ENCODE results near the gene RGS14.

RGS14 gene

GRCh38 chr5:177366528-177367322 is 9.0 kb downstream of the RGS14 start:
- Histone ChIP-seq H3F3A (ENCODE audit: insufficient read depth, low read length) (peaks cover 22% of the 10 kb centered on the region), H3K9ac (ENCODE audit: low read length) (no peak overlapping the region), H3K36me3 (replicated peaks; ENCODE audit: insufficient read depth, low read length) (no peaks in the 10 kb centered on the region), H3K9me2 (replicated peaks; ENCODE audit: insufficient read depth, low read length) (no peaks in the 10 kb centered on the region), H3K27me3 (replicated peaks; ENCODE audit: insufficient read depth, low read length) (no peaks in the 10 kb centered on the region), H3K9me3 (replicated peaks; ENCODE audit: insufficient read depth, low read length) (no peaks in the 10 kb centered on the region), H3K79me2 (ENCODE audit: low read length) (peaks cover 21% of the 10 kb centered on the region), H3K4me3 (ENCODE audit: low read length) (no peak overlapping the region), H3K27ac (ENCODE audit: low read length) (no peak overlapping the region), H3K4me2 (ENCODE audit: low read depth, low read length) (no peak overlapping the region), H3K4me1 (ENCODE audit: low read length) (peaks cover 34% of the 10 kb centered on the region), H2AFZ (ENCODE audit: low read length) (no peak overlapping the region), H4K20me1 (ENCODE audit: insufficient read depth, low read length) (0 out of 2 replicates have a peak, but pooled peaks cover 6% of the 10 kb centered on the region)
- TF ChIP-seq EZH2 (optimal IDR thresholded peaks at IDR 0.05; ENCODE audit: low read depth, low read length) = no peak
- no peak for TF ChIP-seq EZH2phosphoT487 (IDR thresholded peaks at IDR 0.05; ENCODE audit: low read length)
- no peak for TF ChIP-seq CTCF (IDR thresholded peaks at IDR 0.05; ENCODE audit: low read length)
- no peak for DNase-seq

- peaks cover 19% of the 10 kb centered on the region for H3F3A ChIP-seq (ENCODE audit: insufficient read depth, low read length)
- DNase-seq = no peak
- no peaks in the 10 kb centered on the region for H3K9me2 ChIP-seq (replicated peaks; ENCODE audit: insufficient read depth, low read length)
- H3K9me3 ChIP-seq (replicated peaks; ENCODE audit: insufficient read depth, low read length) = no peaks in the 10 kb centered on the region
- peaks cover 18% of the 10 kb centered on the region for H3K79me2 ChIP-seq (ENCODE audit: low read length)
- no peaks in the 10 kb centered on the region for H3K27me3 ChIP-seq (replicated peaks; ENCODE audit: insufficient read depth, low read length)
- H2AFZ ChIP-seq (ENCODE audit: low read length) = no peak overlapping the region
- no peak overlapping the region for H3K4me3 ChIP-seq (ENCODE audit: low read length)
- TF ChIP-seq EZH2phosphoT487 (IDR thresholded peaks at IDR 0.05; ENCODE audit: low read length) (no peak), EZH2 (optimal IDR thresholded peaks at IDR 0.05; ENCODE audit: low read depth, low read length) (no peak), CTCF (IDR thresholded peaks at IDR 0.05; ENCODE audit: low read length) (no peak)
- no peak overlapping the region for H3K4me2 ChIP-seq (ENCODE audit: low read depth, low read length)
- no peak overlapping the region for H3K27ac ChIP-seq (ENCODE audit: low read length)
- H3K36me3 ChIP-seq (replicated peaks; ENCODE audit: insufficient read depth, low read length) = no peaks in the 10 kb centered on the region
- peaks cover 34% of the 10 kb centered on the region for H3K4me1 ChIP-seq (ENCODE audit: low read length)
- H3K9ac ChIP-seq (ENCODE audit: low read length) = no peak overlapping the region
- 0 out of 2 replicates have a peak, but pooled peaks cover 6% of the 10 kb centered on the region for H4K20me1 ChIP-seq (ENCODE audit: insufficient read depth, low read length)
Observed at GRCh38 chr5:177367323-177367848, 9.7 kb downstream of the RGS14 start.

- no peak for DNase-seq
- no peaks in the 10 kb centered on the region for H3K36me3 ChIP-seq (replicated peaks; ENCODE audit: insufficient read depth, low read length)
- TF ChIP-seq CTCF (IDR thresholded peaks at IDR 0.05; ENCODE audit: low read length) (no peak), EZH2 (optimal IDR thresholded peaks at IDR 0.05; ENCODE audit: low read depth, low read length) (no peak), EZH2phosphoT487 (IDR thresholded peaks at IDR 0.05; ENCODE audit: low read length) (no peak)
- no peak overlapping the region for H2AFZ ChIP-seq (ENCODE audit: low read length)
- peaks cover 35% of the 10 kb centered on the region for H3K4me1 ChIP-seq (ENCODE audit: low read length)
- no peak overlapping the region for H3K4me2 ChIP-seq (ENCODE audit: low read depth, low read length)
- H3K9me3 ChIP-seq (replicated peaks; ENCODE audit: insufficient read depth, low read length) = no peaks in the 10 kb centered on the region
- H4K20me1 ChIP-seq (ENCODE audit: insufficient read depth, low read length) = 0 out of 2 replicates have a peak, but pooled peaks cover 6% of the 10 kb centered on the region
- H3K27me3 ChIP-seq (replicated peaks; ENCODE audit: insufficient read depth, low read length) = no peaks in the 10 kb centered on the region
- no peaks in the 10 kb centered on the region for H3K9me2 ChIP-seq (replicated peaks; ENCODE audit: insufficient read depth, low read length)
- peaks cover 18% of the 10 kb centered on the region for H3F3A ChIP-seq (ENCODE audit: insufficient read depth, low read length)
- no peak overlapping the region for H3K27ac ChIP-seq (ENCODE audit: low read length)
- H3K79me2 ChIP-seq (ENCODE audit: low read length) = peaks cover 13% of the 10 kb centered on the region
- H3K9ac ChIP-seq (ENCODE audit: low read length) = no peak overlapping the region
- H3K4me3 ChIP-seq (ENCODE audit: low read length) = no peak overlapping the region
Observed at GRCh38 chr5:177367981-177368868, 10.5 kb downstream of the RGS14 start.

All from MM.1S (cell line).